PC-3 (cell line): ENCODE data around the gene TMEM86B. TPM values are rescaled to one million over a fixed set of nuclear protein-coding genes. Genes with fewer than 3 reads are reported as not detected.

Source experiments
- ATAC-seq: fragments of 200-7000 bp; cut with Tn5 transposase; 2 replicates; pipeline ENCODE4 v1.9.1; 2020; ENCODE audit warnings: mild to moderate bottlenecking, moderate library complexity
- BruUV-seq: library from RNA; stranded (reverse); fragments of 400-500 nt; replicated peaks from 2 replicates; lab custom pipeline; 2021; lab: Mats Ljungman, UMichigan
- CTCF ChIA-PET: fragments of 300-600 bp; sonication (Branson Sonifier 250); formaldehyde crosslinking; loops from one replicate; lab custom pipeline; 2022; ENCODE audit warnings: antibody characterized with exemption; lab: Charles Lee
- POLR2A ChIA-PET: fragments of 300-600 bp; sonication (Branson Sonifier 250); formaldehyde crosslinking; loops from one replicate; lab custom pipeline; 2022; ENCODE audit warnings: antibody characterized with exemption; ENCODE audit not compliant: unreplicated experiment; lab: Charles Lee
- DNase-seq: peaks from one replicate; pipeline ENCODE4 v3.0.0-alpha.2; 2015
- H2AFZ ChIP-seq: fragments of 300-600 bp; sonication (generic); 2 replicates; pipeline ENCODE4 v1.6.0; 2016; ENCODE audit warnings: antibody characterized with exemption, low read length
- H3F3A ChIP-seq: fragments of 300-600 bp; sonication (generic); one replicate; pipeline ENCODE4 v1.6.0; 2017; ENCODE audit warnings: antibody characterized with exemption, low read length, control low read depth, mild to moderate bottlenecking; ENCODE audit not compliant: unreplicated experiment
- H3K27ac ChIP-seq: fragments of 300-600 bp; sonication (generic); 2 replicates; pipeline ENCODE4 v1.5.1; 2016; ENCODE audit warnings: mild to moderate bottlenecking, low read length
- H3K27me3 ChIP-seq: fragments of 300-600 bp; sonication (generic); 2 replicates; pipeline ENCODE4 v1.6.1; 2016; ENCODE audit warnings: low read length, mixed read lengths
- H3K36me3 ChIP-seq: fragments of 300-600 bp; sonication (generic); 2 replicates; pipeline ENCODE4 v1.6.1; 2016; ENCODE audit warnings: low read depth, mixed run types, low read length, mixed read lengths
- H3K4me1 ChIP-seq: fragments of 300-600 bp; sonication (generic); 2 replicates; pipeline ENCODE4 v1.5.1; 2016; ENCODE audit warnings: low read length; ENCODE audit not compliant: insufficient read depth
- H3K4me2 ChIP-seq: fragments of 300-600 bp; sonication (generic); 2 replicates; pipeline ENCODE4 v1.6.0; 2016; ENCODE audit warnings: low read length
- H3K4me3 ChIP-seq: fragments of 300-600 bp; sonication (generic); 2 replicates; pipeline ENCODE4 v1.5.1; 2016; ENCODE audit warnings: mild to moderate bottlenecking, low read length, mixed read lengths
- H3K79me2 ChIP-seq: fragments of 300-600 bp; sonication (generic); 2 replicates; pipeline ENCODE4 v1.6.1; 2017; ENCODE audit warnings: low read length, mixed read lengths
- H3K9ac ChIP-seq: fragments of 300-600 bp; sonication (generic); 2 replicates; pipeline ENCODE4 v1.6.0; 2016; ENCODE audit warnings: mild to moderate bottlenecking, low read length
- H3K9me2 ChIP-seq: fragments of 300-600 bp; sonication (generic); replicated peaks from 2 replicates; pipeline ENCODE4 v1.6.1; 2016; ENCODE audit warnings: mixed run types, low read length, mixed read lengths
- H3K9me3 ChIP-seq: fragments of 300-600 bp; sonication (generic); 2 replicates; pipeline ENCODE4 v1.6.1; 2016; ENCODE audit warnings: low read length, mixed read lengths
- H4K20me1 ChIP-seq: fragments of 300-600 bp; sonication (generic); 2 replicates; pipeline ENCODE4 v1.6.1; 2016; ENCODE audit warnings: low read length, mixed read lengths
- CTCF ChIP-seq: fragments of 300-600 bp; sonication (generic); conservative IDR thresholded peaks from 2 replicates; pipeline ENCODE4 v1.5.1; 2017; ENCODE audit warnings: antibody characterized with exemption, low read depth, mild to moderate bottlenecking, low read length
- EZH2 ChIP-seq: fragments of 300-600 bp; sonication (generic); IDR thresholded peaks from one replicate; pipeline ENCODE4 v1.6.1; 2017; ENCODE audit warnings: antibody characterized with exemption, mild to moderate bottlenecking, low read length; ENCODE audit not compliant: unreplicated experiment
- EZH2phosphoT487 ChIP-seq: fragments of 300-600 bp; sonication (generic); IDR thresholded peaks from 2 replicates; pipeline ENCODE4 v1.6.1; 2018; ENCODE audit warnings: mild to moderate bottlenecking, antibody characterized with exemption, low read length, borderline replicate concordance
- intact Hi-C: fragments of 100-400 bp; cut with micrococcal nuclease; formaldehyde crosslinking; loops from 2 replicates; pipeline ENCODE4 v1.9.0; 2023
- total RNA-seq: library from RNA; depleted of rRNA; stranded (reverse); fragments of >200 nt; gene quantifications from 2 replicates; pipeline ENCODE4 v1.2.3, GENCODE V29; 2014

TMEM86B gene
- total RNA-seq, 1 experiment from 2014 or later = 11.8 TPM

GRCh38 chr19:55244004-55244680, 15.6 kb upstream of the TMEM86B start:
- peaks cover 22% of the 10 kb centered on the region for H3K4me1 ChIP-seq
- H2AFZ ChIP-seq = no peak overlapping the region
- CTCF ChIA-PET = no interaction called here
- POLR2A ChIA-PET = no interaction called here
- no peak overlapping the region for H3K9ac ChIP-seq
- no TSS peak for BruUV-seq
- intact Hi-C loops = no loop called here
- H3K27ac ChIP-seq = no peak overlapping the region
- peaks cover 36% of the 10 kb centered on the region for H3K79me2 ChIP-seq
- ATAC-seq (no peak), DNase-seq (no peak)
- no peaks in the 10 kb centered on the region for H3K9me3 ChIP-seq
- no peaks in the 10 kb centered on the region for H3K27me3 ChIP-seq
- H4K20me1 ChIP-seq = peaks cover 35% of the 10 kb centered on the region
- no peak for TF ChIP-seq EZH2phosphoT487
- H3K4me3 ChIP-seq = no peak overlapping the region
- no peaks in the 10 kb centered on the region for H3K9me2 ChIP-seq
- peaks cover 68% of the 10 kb centered on the region for H3K36me3 ChIP-seq
- H3F3A ChIP-seq = no peaks in the 10 kb centered on the region
- no peak overlapping the region for H3K4me2 ChIP-seq

DNA sequence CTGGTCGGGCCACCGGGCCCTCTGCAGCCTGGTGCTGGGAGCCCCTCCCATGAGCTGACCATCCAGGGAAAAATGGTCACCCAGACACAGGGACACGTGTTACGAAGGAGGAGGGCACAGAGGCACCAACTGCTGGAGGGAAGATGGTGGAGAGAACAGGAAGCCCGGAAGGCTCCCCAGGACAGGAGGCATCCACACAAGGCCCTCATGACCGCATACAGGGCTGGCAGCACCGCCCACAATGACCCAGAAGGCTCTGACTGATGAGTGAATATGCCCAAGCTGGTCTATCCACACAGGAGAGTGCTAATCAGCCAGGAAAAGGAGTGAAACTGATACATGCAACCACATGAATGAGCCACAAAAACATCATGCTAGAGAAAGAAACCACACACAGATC, 14.0 kb upstream of the TMEM86B start:
- CTCF ChIA-PET = no interaction called here
- DNase-seq = no peak

GRCh38 chr19:55241935-55242464, 13.4 kb upstream of the TMEM86B start:
- H3K27me3 ChIP-seq = no peaks in the 10 kb centered on the region
- no peak overlapping the region for H3K4me3 ChIP-seq
- no peaks in the 10 kb centered on the region for H3F3A ChIP-seq
- no peak overlapping the region for H2AFZ ChIP-seq
- no peak overlapping the region for H3K27ac ChIP-seq
- DNase-seq (no peak), ATAC-seq (no peak)
- H3K4me2 ChIP-seq = no peak overlapping the region
- H3K9ac ChIP-seq = no peak overlapping the region
- H3K4me1 ChIP-seq = peaks cover under 1% of the 10 kb centered on the region; the same call in 1 of the 2 replicates
- no peaks in the 10 kb centered on the region for H3K9me2 ChIP-seq
- TF ChIP-seq EZH2phosphoT487 (no peak), CTCF (no peak), EZH2 (no peak)
- POLR2A ChIA-PET = no interaction called here
- H3K79me2 ChIP-seq = peaks cover 15% of the 10 kb centered on the region
- BruUV-seq = no TSS peak
- intact Hi-C loops = no loop called here
- CTCF ChIA-PET = no interaction called here
- H3K9me3 ChIP-seq = no peaks in the 10 kb centered on the region
- peaks cover 14% of the 10 kb centered on the region for H4K20me1 ChIP-seq
- peaks cover 85% of the 10 kb centered on the region for H3K36me3 ChIP-seq

More for the DNA sequence above, 14.0 kb upstream of the TMEM86B start:
- H3K4me2 ChIP-seq = no peak overlapping the region
- H3K36me3 ChIP-seq = peaks cover 80% of the 10 kb centered on the region
- POLR2A ChIA-PET = no interaction called here
- intact Hi-C loops = no loop called here
- H4K20me1 ChIP-seq = peaks cover 19% of the 10 kb centered on the region
- H3K4me1 ChIP-seq = peaks cover 6% of the 10 kb centered on the region
- no peaks in the 10 kb centered on the region for H3F3A ChIP-seq
- H3K4me3 ChIP-seq = no peak overlapping the region
- ATAC-seq = no peak
- H3K9ac ChIP-seq = no peak overlapping the region
- no peaks in the 10 kb centered on the region for H3K9me3 ChIP-seq
- no peak overlapping the region for H2AFZ ChIP-seq
- H3K27me3 ChIP-seq = no peaks in the 10 kb centered on the region
- no peak overlapping the region for H3K27ac ChIP-seq
- no peak for TF ChIP-seq EZH2
- no peak for TF ChIP-seq CTCF
- no peak for TF ChIP-seq EZH2phosphoT487
- H3K79me2 ChIP-seq = peaks cover 20% of the 10 kb centered on the region
- BruUV-seq = no TSS peak
- H3K9me2 ChIP-seq = no peaks in the 10 kb centered on the region
